ENCODE measurements around the gene SNAP25.

- TF ChIP-seq CTCF (IDR thresholded peaks at IDR 0.05) (no peak), POLR2A (IDR thresholded peaks at IDR 0.05; ENCODE audit: low read depth) (no peak)
Measured at GRCh38 chr20:10280018-10280908, 61.6 kb downstream of the SNAP25 start.

Data from esophagus muscularis mucosa (tissue), 3 donors.